Uterus (tissue), 2 donors: Measurements from ENCODE around the gene ZNF574.

ENCODE experiments used
- POLR2A ChIP-seq, 2 donors: fragments of 450-650 bp; IDR thresholded peaks; one replicate each; pipeline ENCODE4 v1.6.1; 2016; ENCODE audit warnings: antibody characterized with exemption in 2 of 2, mild to moderate bottlenecking in 1 of 2, moderate library complexity in 1 of 2
- TF ChIP-seq, protein P1 (sequence below), 4 experiments: fragments of 200-600 bp in 2 of 4; fragments of 450-650 bp in 2 of 4; sonication (generic) in 2 of 4; IDR thresholded peaks; one replicate each; pipeline ENCODE4 v1.5.1; 2016 to 2019; ENCODE audit warnings: antibody characterized with exemption in 4 of 4, mild to moderate bottlenecking in 2 of 4, moderate library complexity in 1 of 4

DNA sequence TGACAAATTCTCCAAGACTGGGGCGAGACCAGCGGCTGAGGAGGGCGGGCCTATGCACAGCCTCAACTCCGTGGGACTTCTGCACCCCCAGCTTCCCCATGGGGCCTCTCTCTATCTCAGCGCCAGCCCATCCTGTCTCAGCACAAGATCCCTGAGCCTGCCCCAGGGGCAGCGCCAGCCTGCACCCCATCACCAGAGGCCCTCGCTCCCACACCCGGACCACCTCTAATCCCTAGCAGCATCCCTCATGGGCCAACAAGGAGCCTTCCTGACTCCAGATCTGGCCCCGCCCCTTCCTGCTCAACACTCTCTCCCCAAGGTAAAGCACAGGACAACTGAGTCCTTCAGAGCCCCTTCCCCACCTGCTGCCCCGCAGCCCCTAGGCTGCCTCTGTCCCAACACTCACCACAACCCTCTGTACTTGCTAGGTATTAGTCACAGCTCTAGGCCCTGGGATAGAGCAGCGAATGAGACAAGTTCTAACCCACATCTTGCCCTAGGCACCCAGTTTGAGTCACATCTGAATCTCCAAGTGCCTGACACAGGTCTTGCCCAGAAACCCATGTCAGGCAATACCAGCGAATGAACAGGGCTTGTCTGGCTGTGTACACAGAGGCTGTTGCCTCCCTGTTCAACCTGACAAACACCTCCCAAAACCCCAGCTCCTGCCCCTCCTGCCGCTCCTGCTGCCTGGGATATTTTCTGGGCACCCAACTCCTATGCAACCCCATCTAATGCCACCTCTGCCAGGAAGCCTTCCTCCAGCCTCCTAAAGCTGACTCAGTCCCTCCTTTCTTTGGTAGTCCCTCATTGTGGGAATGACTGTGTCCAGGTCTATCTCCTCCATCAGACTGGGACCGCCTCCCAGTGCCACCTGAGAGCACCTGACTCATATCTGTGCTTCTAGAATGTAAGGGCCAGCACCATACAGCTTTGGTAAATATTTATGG, 24.5 kb upstream of the ZNF574 start:
- TF ChIP-seq, protein P1, sequence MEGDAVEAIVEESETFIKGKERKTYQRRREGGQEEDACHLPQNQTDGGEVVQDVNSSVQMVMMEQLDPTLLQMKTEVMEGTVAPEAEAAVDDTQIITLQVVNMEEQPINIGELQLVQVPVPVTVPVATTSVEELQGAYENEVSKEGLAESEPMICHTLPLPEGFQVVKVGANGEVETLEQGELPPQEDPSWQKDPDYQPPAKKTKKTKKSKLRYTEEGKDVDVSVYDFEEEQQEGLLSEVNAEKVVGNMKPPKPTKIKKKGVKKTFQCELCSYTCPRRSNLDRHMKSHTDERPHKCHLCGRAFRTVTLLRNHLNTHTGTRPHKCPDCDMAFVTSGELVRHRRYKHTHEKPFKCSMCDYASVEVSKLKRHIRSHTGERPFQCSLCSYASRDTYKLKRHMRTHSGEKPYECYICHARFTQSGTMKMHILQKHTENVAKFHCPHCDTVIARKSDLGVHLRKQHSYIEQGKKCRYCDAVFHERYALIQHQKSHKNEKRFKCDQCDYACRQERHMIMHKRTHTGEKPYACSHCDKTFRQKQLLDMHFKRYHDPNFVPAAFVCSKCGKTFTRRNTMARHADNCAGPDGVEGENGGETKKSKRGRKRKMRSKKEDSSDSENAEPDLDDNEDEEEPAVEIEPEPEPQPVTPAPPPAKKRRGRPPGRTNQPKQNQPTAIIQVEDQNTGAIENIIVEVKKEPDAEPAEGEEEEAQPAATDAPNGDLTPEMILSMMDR (IDR thresholded peaks at IDR 0.05) = no peak
- no peak for TF ChIP-seq POLR2A (IDR thresholded peaks at IDR 0.05)
